HL-60 (cell line): ENCODE data around the gene CCDC192.

Experiments used
- DNase-seq, 2 experiments: peaks; one replicate each; pipeline ENCODE4 v3.0.0-alpha.2; 2010 to 2020; ENCODE audit warnings: low read depth in 1 of 2, low spot score in 1 of 2
- H3K27ac ChIP-seq: fragments of 250-450 bp; sonication (Bioruptor Pico); replicated peaks from 2 replicates; pipeline ENCODE4 v1.5.1; 2020; ENCODE audit warnings: mild to moderate bottlenecking, moderate library complexity
- H3K27me3 ChIP-seq: fragments of 250-450 bp; sonication (Bioruptor Pico); 2 replicates; pipeline ENCODE4 v1.5.1; 2021; ENCODE audit warnings: mild to moderate bottlenecking, moderate library complexity; ENCODE audit not compliant: insufficient read depth, poor library complexity, severe bottlenecking
- H3K4me3 ChIP-seq: replicated peaks from 2 replicates; pipeline ENCODE4 v1.5.1; 2011; ENCODE audit warnings: mild to moderate bottlenecking, control low read depth, low read length; ENCODE audit not compliant: insufficient read depth
- GABPA ChIP-seq: IDR thresholded peaks from 2 replicates; pipeline ENCODE4 v1.6.1; 2012; ENCODE audit warnings: low read depth
- POLR2AphosphoS5 ChIP-seq: IDR thresholded peaks from 2 replicates; pipeline ENCODE4 v1.6.1; 2012; ENCODE audit warnings: low read depth
- REST ChIP-seq: IDR thresholded peaks from 2 replicates; pipeline ENCODE4 v1.6.1; 2012; ENCODE audit warnings: low read depth; ENCODE audit not compliant: insufficient replicate concordance
- SPI1 ChIP-seq: IDR thresholded peaks from 2 replicates; pipeline ENCODE4 v1.6.1; 2012; ENCODE audit warnings: low read depth, mild to moderate bottlenecking, borderline replicate concordance
- TF ChIP-seq, protein P1 (sequence below): IDR thresholded peaks from one replicate; pipeline ENCODE4 v1.5.1; 2011; ENCODE audit warnings: low read length, control low read depth, inconsistent platforms; ENCODE audit not compliant: insufficient read depth

Gene CCDC192

DNA sequence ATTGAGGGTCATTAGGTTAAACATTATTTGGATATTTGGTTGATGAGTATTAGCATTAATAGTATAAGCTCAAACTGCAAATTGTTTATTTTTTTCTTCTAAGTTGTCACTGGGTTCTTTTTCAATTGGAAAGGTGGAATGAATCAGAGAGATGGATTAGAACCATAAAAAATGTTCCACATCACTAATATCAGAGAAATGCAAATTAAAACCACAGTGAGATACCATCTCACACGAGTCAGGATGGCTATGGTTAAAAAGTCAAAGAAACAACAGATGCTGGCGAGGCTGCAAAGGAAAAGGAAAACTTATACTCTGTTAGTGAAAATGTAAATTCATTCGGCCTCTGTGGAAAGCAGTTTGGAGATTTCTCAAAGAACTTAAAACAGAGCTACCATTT, 122.8 kb downstream of the CCDC192 start:
- no peak for DNase-seq
- Histone ChIP-seq H3K27me3 (no peaks in the 10 kb centered on the region), H3K4me3 (no peak overlapping the region), H3K27ac (no peak overlapping the region)
- no peak for TF ChIP-seq REST

DNA sequence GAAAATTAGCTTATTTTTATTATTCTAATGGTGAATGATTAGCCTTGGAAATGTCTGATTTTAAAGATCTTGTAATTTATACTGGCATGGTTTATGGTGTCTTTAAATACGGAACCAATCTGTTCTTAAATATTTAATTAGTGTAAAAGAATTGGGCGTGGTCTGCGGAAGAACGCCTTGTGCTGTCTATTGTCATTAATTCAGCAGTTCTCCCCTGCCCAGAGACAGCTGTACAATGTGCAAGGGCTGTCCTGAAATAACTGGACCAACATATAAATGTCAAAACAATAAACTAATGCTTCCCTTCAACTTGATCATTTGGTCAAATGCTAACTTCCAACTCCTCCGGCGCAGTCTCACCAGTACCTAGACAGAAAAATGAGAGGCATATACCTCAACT, 124.3 kb downstream of the CCDC192 start:
- H3K27me3 ChIP-seq: no peaks in the 10 kb centered on the region
- TF ChIP-seq GABPA (no peak), POLR2AphosphoS5 (no peak), SPI1 (no peak), REST (no peak)
- TF ChIP-seq, protein P1, sequence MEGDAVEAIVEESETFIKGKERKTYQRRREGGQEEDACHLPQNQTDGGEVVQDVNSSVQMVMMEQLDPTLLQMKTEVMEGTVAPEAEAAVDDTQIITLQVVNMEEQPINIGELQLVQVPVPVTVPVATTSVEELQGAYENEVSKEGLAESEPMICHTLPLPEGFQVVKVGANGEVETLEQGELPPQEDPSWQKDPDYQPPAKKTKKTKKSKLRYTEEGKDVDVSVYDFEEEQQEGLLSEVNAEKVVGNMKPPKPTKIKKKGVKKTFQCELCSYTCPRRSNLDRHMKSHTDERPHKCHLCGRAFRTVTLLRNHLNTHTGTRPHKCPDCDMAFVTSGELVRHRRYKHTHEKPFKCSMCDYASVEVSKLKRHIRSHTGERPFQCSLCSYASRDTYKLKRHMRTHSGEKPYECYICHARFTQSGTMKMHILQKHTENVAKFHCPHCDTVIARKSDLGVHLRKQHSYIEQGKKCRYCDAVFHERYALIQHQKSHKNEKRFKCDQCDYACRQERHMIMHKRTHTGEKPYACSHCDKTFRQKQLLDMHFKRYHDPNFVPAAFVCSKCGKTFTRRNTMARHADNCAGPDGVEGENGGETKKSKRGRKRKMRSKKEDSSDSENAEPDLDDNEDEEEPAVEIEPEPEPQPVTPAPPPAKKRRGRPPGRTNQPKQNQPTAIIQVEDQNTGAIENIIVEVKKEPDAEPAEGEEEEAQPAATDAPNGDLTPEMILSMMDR: no peak
- H3K27ac ChIP-seq: no peak overlapping the region
- no peak overlapping the region for H3K4me3 ChIP-seq
- no peak for DNase-seq

- DNase-seq: no peak
- no peak overlapping the region for H3K27ac ChIP-seq
These were observed 127.0 kb downstream of the CCDC192 start for GRCh38 chr5:127830157-127830556.

More at GRCh38 chr5:127830157-127830556, 127.0 kb downstream of the CCDC192 start:
- TF ChIP-seq GABPA (no peak), POLR2AphosphoS5 (no peak), REST (no peak), SPI1 (no peak)
- TF ChIP-seq, protein P1: no peak
- no peak overlapping the region for H3K4me3 ChIP-seq
- no peaks in the 10 kb centered on the region for H3K27me3 ChIP-seq
